ENCODE measurements around the gene ZDHHC14. TPM values are rescaled to one million over a fixed set of nuclear protein-coding genes. Genes with fewer than 3 reads are reported as not detected.

Gene ZDHHC14
- total and polyA plus RNA-seq, 8 donors, result 8.2 to 33.2 (median 25.8) TPM

DNA sequence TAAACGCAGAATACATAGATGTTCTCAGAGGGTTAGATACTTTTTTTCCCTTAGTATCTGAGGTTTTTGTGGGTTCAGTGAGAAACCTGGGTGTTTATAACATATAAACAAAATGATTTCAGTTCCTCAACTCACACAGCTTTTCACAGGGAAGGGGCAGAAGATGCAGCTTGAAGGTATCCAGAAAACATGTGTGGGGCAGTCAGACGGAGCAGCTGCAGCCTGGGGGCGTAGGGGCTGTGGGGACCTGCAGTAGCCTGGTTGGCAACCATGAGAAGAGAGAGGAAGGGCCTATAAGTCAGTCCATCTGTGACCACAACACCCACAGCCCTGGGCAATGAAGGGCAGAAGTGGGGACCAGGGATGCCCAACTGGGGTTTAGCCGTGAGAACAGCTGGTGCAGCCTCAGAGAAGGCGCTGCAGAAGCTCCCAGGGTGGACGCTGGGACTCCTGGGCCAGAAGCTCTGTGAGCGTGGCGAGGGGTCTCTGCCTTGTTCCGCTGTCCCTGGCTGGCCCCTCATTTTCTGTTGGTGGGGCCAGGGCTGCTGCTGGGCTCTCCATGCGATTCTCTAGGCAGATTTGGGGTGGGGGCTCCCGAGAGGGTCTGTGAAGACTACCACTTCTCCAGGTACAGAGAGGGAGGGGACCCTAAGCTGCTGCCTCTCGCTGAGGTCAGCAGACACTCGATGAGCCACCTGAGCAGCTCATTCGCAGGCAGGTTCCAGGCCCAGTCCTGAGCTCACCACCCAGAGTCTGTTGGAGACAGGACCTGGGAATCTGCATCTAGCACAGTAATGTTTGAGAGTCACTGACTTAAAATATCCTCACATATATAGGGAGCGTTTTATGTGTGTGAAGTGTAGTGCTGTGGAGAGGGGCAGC is 181.2 kb downstream of the ZDHHC14 start:
- H3K27me3 ChIP-seq, result no peaks in the 10 kb centered on the region
- H3K4me3 ChIP-seq, result no peak overlapping the region
- no peaks in the 10 kb centered on the region for H3K36me3 ChIP-seq
- intact Hi-C loops (cut with DNase I), result no loop called here
- H3K4me1 ChIP-seq, result no peaks in the 10 kb centered on the region
- ATAC-seq (no peak), DNase-seq (no peak)
- no peaks in the 10 kb centered on the region for H3K9me3 ChIP-seq
- H3K27ac ChIP-seq, result no peak overlapping the region
- TF ChIP-seq, protein P1, sequence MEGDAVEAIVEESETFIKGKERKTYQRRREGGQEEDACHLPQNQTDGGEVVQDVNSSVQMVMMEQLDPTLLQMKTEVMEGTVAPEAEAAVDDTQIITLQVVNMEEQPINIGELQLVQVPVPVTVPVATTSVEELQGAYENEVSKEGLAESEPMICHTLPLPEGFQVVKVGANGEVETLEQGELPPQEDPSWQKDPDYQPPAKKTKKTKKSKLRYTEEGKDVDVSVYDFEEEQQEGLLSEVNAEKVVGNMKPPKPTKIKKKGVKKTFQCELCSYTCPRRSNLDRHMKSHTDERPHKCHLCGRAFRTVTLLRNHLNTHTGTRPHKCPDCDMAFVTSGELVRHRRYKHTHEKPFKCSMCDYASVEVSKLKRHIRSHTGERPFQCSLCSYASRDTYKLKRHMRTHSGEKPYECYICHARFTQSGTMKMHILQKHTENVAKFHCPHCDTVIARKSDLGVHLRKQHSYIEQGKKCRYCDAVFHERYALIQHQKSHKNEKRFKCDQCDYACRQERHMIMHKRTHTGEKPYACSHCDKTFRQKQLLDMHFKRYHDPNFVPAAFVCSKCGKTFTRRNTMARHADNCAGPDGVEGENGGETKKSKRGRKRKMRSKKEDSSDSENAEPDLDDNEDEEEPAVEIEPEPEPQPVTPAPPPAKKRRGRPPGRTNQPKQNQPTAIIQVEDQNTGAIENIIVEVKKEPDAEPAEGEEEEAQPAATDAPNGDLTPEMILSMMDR (IDR thresholded peaks at IDR 0.05), result no peak

DNA sequence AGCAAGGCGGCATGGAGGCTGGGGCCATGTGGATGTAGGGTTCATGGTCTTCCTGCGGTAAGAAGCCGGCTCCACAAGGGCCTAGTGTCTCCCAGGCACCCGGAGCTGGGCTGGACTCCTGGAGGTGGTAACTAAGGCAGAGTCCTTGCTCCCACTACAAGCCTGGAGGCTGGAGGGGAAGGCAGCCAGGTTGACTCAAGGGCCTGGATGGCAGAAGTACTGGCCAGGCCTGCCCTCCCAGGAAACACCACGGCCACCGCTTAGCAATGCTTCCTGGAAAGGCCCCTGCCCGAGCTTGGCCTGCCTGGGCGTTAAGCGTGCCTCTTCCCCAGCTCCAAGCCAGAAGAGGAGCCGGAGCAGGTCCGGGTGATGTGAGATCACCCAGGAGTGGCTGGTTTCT is 182.0 kb downstream of the ZDHHC14 start:
- ATAC-seq, result no peak
- H3K27ac ChIP-seq, result no peak overlapping the region

DNA sequence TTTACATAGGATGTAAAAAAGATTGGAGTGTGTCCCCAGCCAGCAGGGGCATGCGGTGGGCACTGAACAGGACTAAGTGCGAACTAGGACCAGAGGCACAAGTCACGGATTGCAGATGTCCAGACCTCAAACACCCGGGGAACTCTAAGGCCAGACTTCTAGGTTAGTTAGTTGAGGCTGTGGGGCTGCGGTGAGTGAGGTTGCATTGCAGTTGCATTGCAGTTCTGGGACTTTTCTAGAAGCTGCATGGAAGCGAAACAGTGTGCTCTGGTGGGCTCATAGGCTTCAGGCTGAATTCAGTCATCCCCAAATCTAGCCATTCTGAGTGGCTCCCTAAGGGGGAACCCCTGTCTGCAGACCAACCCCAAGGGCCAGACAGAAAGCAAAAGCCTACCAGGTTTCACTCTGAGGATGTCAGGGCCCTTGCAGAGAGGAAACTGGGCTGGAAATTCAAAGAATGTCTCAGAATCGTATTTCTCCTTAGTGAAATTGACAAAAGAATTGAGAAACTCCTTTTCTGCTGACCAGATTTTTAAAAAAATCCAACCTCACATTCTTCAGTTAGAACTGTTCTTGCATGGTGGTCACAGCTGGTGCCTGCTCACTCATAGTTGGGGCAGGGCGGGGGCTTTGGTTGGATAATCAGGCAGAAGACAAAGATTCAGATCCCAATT is 182.8 kb downstream of the ZDHHC14 start:
- Histone ChIP-seq H3K4me3 (no peak overlapping the region), H3K9me3 (no peaks in the 10 kb centered on the region), H3K27me3 (no peaks in the 10 kb centered on the region), H3K4me1 (no peaks in the 10 kb centered on the region), H3K36me3 (no peaks in the 10 kb centered on the region), H3K27ac (no peak overlapping the region)
- TF ChIP-seq, protein P1 (IDR thresholded peaks at IDR 0.05), result no peak
- DNase-seq (no peak), ATAC-seq (no peak)
- intact Hi-C loops (cut with DNase I), result no loop called here

More for the DNA sequence above, 182.0 kb downstream of the ZDHHC14 start:
- H3K36me3 ChIP-seq, result no peaks in the 10 kb centered on the region
- no peaks in the 10 kb centered on the region for H3K27me3 ChIP-seq
- H3K4me3 ChIP-seq, result no peak overlapping the region
- H3K9me3 ChIP-seq, result no peaks in the 10 kb centered on the region
- TF ChIP-seq, protein P1 (IDR thresholded peaks at IDR 0.05), result no peak
- no peaks in the 10 kb centered on the region for H3K4me1 ChIP-seq
- DNase-seq, result no peak
- intact Hi-C loops (cut with DNase I), result no loop called here

DNA sequence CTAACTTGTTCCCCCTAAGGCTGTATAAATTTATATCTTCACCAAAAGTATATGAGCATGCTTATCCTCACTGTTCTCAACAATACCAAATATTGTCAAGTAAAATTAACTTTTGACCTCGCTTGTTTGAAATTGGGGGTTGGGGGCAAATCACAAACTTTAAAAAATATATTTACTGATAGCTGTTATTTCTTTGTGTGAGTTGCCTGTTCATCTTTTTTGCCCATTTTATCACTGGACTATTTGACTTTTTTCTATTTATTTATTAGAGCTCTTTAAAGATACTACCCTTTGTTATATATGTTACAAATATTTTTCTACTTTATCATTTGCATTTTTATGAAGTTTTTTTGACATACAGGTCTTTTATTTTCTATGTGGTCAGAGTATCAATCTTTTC is 187.7 kb downstream of the ZDHHC14 start:
- Histone ChIP-seq H3K4me1 (no peaks in the 10 kb centered on the region), H3K36me3 (no peaks in the 10 kb centered on the region), H3K27me3 (no peaks in the 10 kb centered on the region), H3K27ac (no peak overlapping the region), H3K9me3 (no peaks in the 10 kb centered on the region), H3K4me3 (no peak overlapping the region)
- TF ChIP-seq, protein P1 (IDR thresholded peaks at IDR 0.05), result no peak
- intact Hi-C loops (cut with DNase I), result no loop called here
- ATAC-seq (no peak), DNase-seq (no peak)

DNA sequence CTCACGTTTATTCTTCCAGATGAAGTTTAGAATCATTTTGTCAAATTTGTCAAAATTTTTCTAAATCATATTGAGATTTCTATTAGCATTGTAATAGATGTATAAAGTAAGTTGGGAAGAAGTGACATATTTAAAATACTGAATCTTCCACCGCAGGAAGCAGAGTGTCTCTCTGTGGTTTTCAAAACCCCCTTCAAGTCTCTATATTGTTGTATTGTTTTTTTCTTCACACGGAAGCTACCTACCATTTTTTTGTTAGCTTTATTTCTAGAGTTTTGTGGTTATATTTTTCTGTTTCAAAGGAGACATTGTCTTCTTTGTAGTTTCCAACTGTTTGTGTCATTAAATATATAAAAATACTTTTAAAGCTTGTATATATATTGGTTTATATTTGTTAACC is 188.6 kb downstream of the ZDHHC14 start:
- TF ChIP-seq, protein P1 (IDR thresholded peaks at IDR 0.05), result no peak
- no peak for ATAC-seq
- H3K27ac ChIP-seq, result peak overlapping the region in 1 of 2 donors; percentile 7
- H3K4me1 ChIP-seq, result no peaks in the 10 kb centered on the region
- H3K4me3 ChIP-seq, result no peak overlapping the region
- H3K36me3 ChIP-seq, result no peaks in the 10 kb centered on the region
- intact Hi-C loops (cut with DNase I), result no loop called here
- DNase-seq, result no peak
- H3K27me3 ChIP-seq, result no peaks in the 10 kb centered on the region
- H3K9me3 ChIP-seq, result no peaks in the 10 kb centered on the region

Data from left lung (tissue), 10 donors.